Activated T-cell treated with anti-CD3 and anti-CD28 coated beads, Interleukin-2, amount 50 U/mL, for 24 hours (primary cell): ENCODE data around the gene MB.

Experiments used
- DNase-seq: peaks from one replicate; pipeline ENCODE4 v3.0.0-alpha.2; 2020
- H3K27ac Mint-ChIP-seq: 2 replicates; pipeline ENCODE4 v1.8.0; 2020; ENCODE audit warnings: mild to moderate bottlenecking, mixed read lengths
- H3K27me3 Mint-ChIP-seq: 2 replicates; pipeline ENCODE4 v1.8.0; 2020; ENCODE audit warnings: mixed read lengths
- H3K36me3 Mint-ChIP-seq: 2 replicates; pipeline ENCODE4 v1.8.0; 2020; ENCODE audit warnings: low read depth, mixed read lengths
- H3K4me1 Mint-ChIP-seq: 2 replicates; pipeline ENCODE4 v1.8.0; 2020; ENCODE audit warnings: low read depth, mixed read lengths
- H3K4me3 Mint-ChIP-seq: 2 replicates; pipeline ENCODE4 v1.8.0; 2020; ENCODE audit warnings: mild to moderate bottlenecking, moderate library complexity, mixed read lengths
- H3K9me3 Mint-ChIP-seq: 2 replicates; pipeline ENCODE4 v1.8.0; 2020; ENCODE audit warnings: mixed read lengths

The MB gene

DNA sequence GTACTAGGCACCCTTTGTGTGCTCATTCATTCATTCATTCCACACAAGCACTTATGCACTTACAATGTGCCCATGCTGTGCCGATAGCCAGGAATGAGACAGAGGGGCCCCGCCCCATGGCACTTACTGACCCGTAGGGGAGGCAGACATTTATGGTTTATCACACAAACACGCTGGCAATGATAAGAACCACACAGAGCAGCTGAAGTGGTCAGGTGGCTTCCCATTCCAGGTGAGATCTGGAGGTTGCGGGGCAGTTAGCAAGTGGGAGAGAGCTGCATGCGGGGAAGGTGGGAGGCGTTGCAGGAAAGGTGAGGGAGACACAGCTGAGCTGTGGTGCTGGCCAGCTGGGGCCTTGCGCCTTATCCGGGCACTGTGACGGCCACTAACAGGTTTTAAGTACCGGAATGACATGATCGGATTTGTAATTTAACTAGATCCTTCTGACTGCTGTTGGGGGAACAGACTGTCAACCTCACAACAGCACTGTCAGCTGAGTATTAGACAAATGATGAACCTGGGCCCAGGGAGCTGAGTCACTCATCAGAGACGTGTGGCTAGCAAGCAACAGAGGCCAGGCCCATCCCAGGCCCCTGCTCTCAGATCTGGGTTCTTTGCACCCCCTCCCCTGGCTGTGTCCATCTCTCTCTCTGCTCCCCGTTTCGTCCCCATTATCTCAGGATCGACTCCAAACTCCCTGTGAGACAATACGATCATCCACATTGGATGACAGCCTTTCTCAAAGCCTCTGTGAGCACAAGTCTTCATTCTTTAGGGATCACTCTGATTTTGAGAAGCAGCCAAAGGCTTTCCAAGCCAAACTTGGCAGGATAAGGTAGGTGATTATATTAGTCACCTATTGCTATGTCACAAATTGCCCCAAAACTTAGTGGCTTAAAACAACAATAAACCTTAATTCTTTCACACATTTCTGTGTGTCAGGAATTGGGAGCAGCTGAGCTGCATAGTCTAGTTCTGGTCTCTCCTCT, 48.1 kb downstream of the MB start:
- Mint-ChIP-seq H3K36me3 (no peaks in the 10 kb centered on the region), H3K4me3 (no peak overlapping the region), H3K4me1 (no peaks in the 10 kb centered on the region), H3K27me3 (peaks cover 2% of the 10 kb centered on the region), H3K9me3 (no peaks in the 10 kb centered on the region), H3K27ac (no peak overlapping the region)
- DNase-seq = no peak

- Mint-ChIP-seq H3K9me3 (no peaks in the 10 kb centered on the region), H3K4me1 (no peaks in the 10 kb centered on the region), H3K36me3 (no peaks in the 10 kb centered on the region), H3K27me3 (peaks cover 6% of the 10 kb centered on the region), H3K27ac (no peak overlapping the region), H3K4me3 (no peak overlapping the region)
- no peak for DNase-seq
Measured at GRCh38 chr22:35567351-35568141, 49.6 kb downstream of the MB start.

GRCh38 chr22:35564975-35565867, 51.9 kb downstream of the MB start:
- DNase-seq = no peak
- Mint-ChIP-seq H3K27ac (no peak overlapping the region), H3K4me1 (peaks cover 6% of the 10 kb centered on the region), H3K4me3 (no peak overlapping the region), H3K36me3 (no peaks in the 10 kb centered on the region), H3K9me3 (no peaks in the 10 kb centered on the region), H3K27me3 (peaks cover 24% of the 10 kb centered on the region)

GRCh38 chr22:35563211-35563610, 53.9 kb downstream of the MB start:
- Mint-ChIP-seq H3K27ac (no peak overlapping the region), H3K9me3 (no peaks in the 10 kb centered on the region), H3K36me3 (no peaks in the 10 kb centered on the region), H3K4me3 (no peak overlapping the region), H3K27me3 (peaks cover 29% of the 10 kb centered on the region), H3K4me1 (peaks cover 6% of the 10 kb centered on the region)
- DNase-seq = no peak

GRCh38 chr22:35561796-35562526, 55.2 kb downstream of the MB start:
- no peaks in the 10 kb centered on the region for H3K36me3 Mint-ChIP-seq
- no peak for DNase-seq
- H3K4me1 Mint-ChIP-seq = peaks cover 6% of the 10 kb centered on the region
- peaks cover 35% of the 10 kb centered on the region for H3K27me3 Mint-ChIP-seq
- H3K27ac Mint-ChIP-seq = no peak overlapping the region
- no peak overlapping the region for H3K4me3 Mint-ChIP-seq
- no peaks in the 10 kb centered on the region for H3K9me3 Mint-ChIP-seq

GRCh38 chr22:35560824-35561223, 56.3 kb downstream of the MB start:
- no peak for DNase-seq
- Mint-ChIP-seq H3K4me1 (peaks cover 6% of the 10 kb centered on the region), H3K27ac (no peak overlapping the region), H3K27me3 (peaks cover 35% of the 10 kb centered on the region), H3K4me3 (no peak overlapping the region), H3K36me3 (no peaks in the 10 kb centered on the region), H3K9me3 (no peaks in the 10 kb centered on the region)

GRCh38 chr22:35560366-35560765, 56.8 kb downstream of the MB start:
- DNase-seq = no peak
- Mint-ChIP-seq H3K4me1 (peaks cover 6% of the 10 kb centered on the region), H3K36me3 (no peaks in the 10 kb centered on the region), H3K9me3 (no peaks in the 10 kb centered on the region), H3K4me3 (no peak overlapping the region), H3K27me3 (peaks cover 35% of the 10 kb centered on the region), H3K27ac (no peak overlapping the region)

DNA sequence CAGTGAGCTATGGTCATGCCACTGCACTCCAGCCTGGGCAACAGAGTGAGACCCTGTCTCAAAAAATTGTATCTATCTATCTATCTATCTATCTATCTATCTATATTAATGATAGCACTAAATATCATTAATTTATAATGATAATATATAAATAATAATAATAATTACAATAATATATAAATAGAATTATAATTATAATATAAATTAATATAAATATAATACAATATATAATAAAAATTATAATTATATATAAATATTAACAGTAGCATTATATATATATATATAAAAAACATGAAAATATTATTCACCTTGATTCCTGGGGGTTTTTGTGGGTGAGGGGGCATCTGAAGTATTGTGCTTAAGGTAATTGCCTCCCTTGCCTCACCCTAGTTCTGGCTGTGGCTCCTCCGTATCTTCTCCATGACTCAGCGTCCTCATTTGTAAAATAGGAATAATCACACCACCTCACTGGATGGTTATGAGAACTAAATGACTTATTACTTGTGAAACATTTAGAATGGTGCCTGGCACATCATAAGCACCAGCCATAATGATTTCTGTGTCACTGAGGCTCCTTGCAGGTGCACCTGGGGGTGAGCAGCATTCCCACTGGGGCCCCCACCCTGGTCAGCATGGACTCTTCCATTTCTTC, 57.6 kb downstream of the MB start:
- no peak for DNase-seq
- peaks cover 35% of the 10 kb centered on the region for H3K27me3 Mint-ChIP-seq
- no peaks in the 10 kb centered on the region for H3K36me3 Mint-ChIP-seq
- peaks cover 6% of the 10 kb centered on the region for H3K4me1 Mint-ChIP-seq
- H3K9me3 Mint-ChIP-seq = no peaks in the 10 kb centered on the region
- no peak overlapping the region for H3K27ac Mint-ChIP-seq
- no peak overlapping the region for H3K4me3 Mint-ChIP-seq

DNA sequence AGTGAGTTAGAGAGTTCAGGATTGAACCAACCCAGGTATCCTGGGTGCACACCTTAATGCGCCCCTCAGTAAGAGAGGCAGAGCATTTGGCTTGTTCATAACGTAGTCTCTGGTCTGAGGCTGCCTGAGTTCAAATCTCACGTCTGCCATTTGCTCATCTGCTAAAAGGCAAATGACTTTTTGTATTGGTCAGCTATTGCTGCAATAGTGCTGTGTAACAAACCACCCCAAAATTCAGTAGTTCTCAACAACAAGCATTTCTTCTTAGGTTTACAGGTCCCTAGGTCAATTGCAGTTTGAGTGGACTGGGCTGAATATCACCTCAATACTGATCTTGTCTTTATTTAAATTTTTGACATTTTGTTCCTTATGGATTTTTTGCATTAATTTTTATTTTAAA, 58.4 kb downstream of the MB start:
- H3K4me3 Mint-ChIP-seq = no peak overlapping the region
- H3K27ac Mint-ChIP-seq = no peak overlapping the region
- H3K27me3 Mint-ChIP-seq = peaks cover 35% of the 10 kb centered on the region
- peaks cover 12% of the 10 kb centered on the region for H3K4me1 Mint-ChIP-seq
- no peaks in the 10 kb centered on the region for H3K36me3 Mint-ChIP-seq
- no peaks in the 10 kb centered on the region for H3K9me3 Mint-ChIP-seq
- DNase-seq = no peak

DNA sequence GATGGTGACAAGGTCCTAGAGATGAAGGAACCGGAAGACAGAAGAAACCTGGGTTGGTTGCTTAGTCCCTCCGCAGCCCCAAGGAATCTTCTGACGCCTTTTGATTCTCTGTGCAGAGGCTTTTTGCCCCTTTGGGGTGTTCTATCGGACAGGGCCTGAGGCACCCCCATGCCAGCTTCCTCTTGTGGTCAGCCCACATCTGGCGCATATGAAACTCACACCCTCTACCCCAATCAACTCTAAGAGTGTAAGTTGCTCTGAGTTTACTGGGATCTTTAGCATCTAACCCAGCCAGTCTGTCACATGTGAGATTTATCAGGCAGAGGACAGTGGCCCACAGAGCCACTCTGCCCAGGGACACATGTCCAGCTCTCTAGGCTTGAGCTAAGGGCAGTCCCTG, 59.1 kb downstream of the MB start:
- Mint-ChIP-seq H3K4me3 (no peak overlapping the region), H3K27ac (no peak overlapping the region), H3K4me1 (peaks cover 17% of the 10 kb centered on the region), H3K27me3 (peaks cover 32% of the 10 kb centered on the region), H3K9me3 (no peaks in the 10 kb centered on the region), H3K36me3 (no peaks in the 10 kb centered on the region)
- DNase-seq = no peak
